ENCODE data around the gene RAB17. TPM values are rescaled to one million over a fixed set of nuclear protein-coding genes. Genes with fewer than 3 reads are reported as not detected.

Gene RAB17
- total RNA-seq, 1 experiment from 2014 or later, result 60.9 TPM

- ChIA-PET POLR2A (no interaction called here), CTCF (no interaction called here)
- H3K4me1 ChIP-seq, result no peaks in the 10 kb centered on the region
- TF ChIP-seq CTCF (IDR thresholded peaks at IDR 0.05; ENCODE audit: insufficient read depth in 1 of 2, low read depth in 1 of 2, low read length in 1 of 2, severe bottlenecking in 1 of 2, unreplicated experiment in 1 of 2), result no peak
- no peaks in the 10 kb centered on the region for H3K27me3 ChIP-seq (replicated peaks; ENCODE audit: control insufficient read depth, insufficient read depth, low read length)
- no peak overlapping the region for H3K27ac Mint-ChIP-seq (ENCODE audit: unreplicated experiment)
- no TSS peak for BruUV-seq (replicated peaks)
- H3K36me3 Mint-ChIP-seq (ENCODE audit: insufficient read depth, unreplicated experiment), result peaks cover 5% of the 10 kb centered on the region
- H3K9me3 ChIP-seq, result 0 out of 2 replicates have a peak, but pooled peaks cover 3% of the 10 kb centered on the region
- DNase-seq, result no peak
- peaks cover 9% of the 10 kb centered on the region for H3K9me3 Mint-ChIP-seq (ENCODE audit: unreplicated experiment)
- no peaks in the 10 kb centered on the region for H3K27me3 Mint-ChIP-seq (ENCODE audit: insufficient read depth, unreplicated experiment)
- intact Hi-C loops (cut with micrococcal nuclease; ENCODE audit: unreplicated experiment), result no loop called here
- H3K4me1 Mint-ChIP-seq (ENCODE audit: low read depth, unreplicated experiment), result no peaks in the 10 kb centered on the region
- no peak overlapping the region for H3K4me3 Mint-ChIP-seq (ENCODE audit: unreplicated experiment)
- no peak overlapping the region for H3K4me3 ChIP-seq (ENCODE audit: low read depth, low read length)
- H3K36me3 ChIP-seq (ENCODE audit: control insufficient read depth, insufficient read depth, low read length), result no peaks in the 10 kb centered on the region
Measured at GRCh38 chr2:237639052-237639835, 48.7 kb upstream of the RAB17 start.

- ChIA-PET POLR2A (no interaction called here), CTCF (no interaction called here)
- peaks cover 5% of the 10 kb centered on the region for H3K36me3 Mint-ChIP-seq (ENCODE audit: insufficient read depth, unreplicated experiment)
- no peak overlapping the region for H3K4me3 Mint-ChIP-seq (ENCODE audit: unreplicated experiment)
- no peak for TF ChIP-seq CTCF (IDR thresholded peaks at IDR 0.05; ENCODE audit: insufficient read depth in 1 of 2, low read depth in 1 of 2, low read length in 1 of 2, severe bottlenecking in 1 of 2, unreplicated experiment in 1 of 2)
- no TSS peak for BruUV-seq (replicated peaks)
- Histone ChIP-seq H3K4me3 (ENCODE audit: low read depth, low read length) (no peak overlapping the region), H3K36me3 (ENCODE audit: control insufficient read depth, insufficient read depth, low read length) (no peaks in the 10 kb centered on the region), H3K4me1 (no peaks in the 10 kb centered on the region), H3K9me3 (0 out of 2 replicates have a peak, but pooled peaks cover 3% of the 10 kb centered on the region), H3K27me3 (replicated peaks; ENCODE audit: control insufficient read depth, insufficient read depth, low read length) (no peaks in the 10 kb centered on the region)
- no peak for DNase-seq
- H3K27me3 Mint-ChIP-seq (ENCODE audit: insufficient read depth, unreplicated experiment), result no peaks in the 10 kb centered on the region
- H3K9me3 Mint-ChIP-seq (ENCODE audit: unreplicated experiment), result peaks cover 9% of the 10 kb centered on the region
- no peak overlapping the region for H3K27ac Mint-ChIP-seq (ENCODE audit: unreplicated experiment)
- intact Hi-C loops (cut with micrococcal nuclease; ENCODE audit: unreplicated experiment), result no loop called here
- H3K4me1 Mint-ChIP-seq (ENCODE audit: low read depth, unreplicated experiment), result no peaks in the 10 kb centered on the region
Measured at GRCh38 chr2:237638176-237638575, 47.6 kb upstream of the RAB17 start.

GRCh38 chr2:237637429-237638135 is 47.0 kb upstream of the RAB17 start:
- CTCF ChIA-PET, result no interaction called here
- peaks cover 5% of the 10 kb centered on the region for H3K36me3 Mint-ChIP-seq (ENCODE audit: insufficient read depth, unreplicated experiment)
- POLR2A ChIA-PET, result no interaction called here

More at GRCh38 chr2:237637429-237638135, 47.0 kb upstream of the RAB17 start:
- no peak for TF ChIP-seq CTCF (IDR thresholded peaks at IDR 0.05; ENCODE audit: insufficient read depth in 1 of 2, low read depth in 1 of 2, low read length in 1 of 2, severe bottlenecking in 1 of 2, unreplicated experiment in 1 of 2)
- Histone ChIP-seq H3K9me3 (0 out of 2 replicates have a peak, but pooled peaks cover 3% of the 10 kb centered on the region), H3K4me3 (ENCODE audit: low read depth, low read length) (no peak overlapping the region), H3K27me3 (replicated peaks; ENCODE audit: control insufficient read depth, insufficient read depth, low read length) (no peaks in the 10 kb centered on the region), H3K36me3 (ENCODE audit: control insufficient read depth, insufficient read depth, low read length) (no peaks in the 10 kb centered on the region), H3K4me1 (no peaks in the 10 kb centered on the region)
- Mint-ChIP-seq H3K4me1 (ENCODE audit: low read depth, unreplicated experiment) (no peaks in the 10 kb centered on the region), H3K4me3 (ENCODE audit: unreplicated experiment) (no peak overlapping the region), H3K9me3 (ENCODE audit: unreplicated experiment) (peaks cover 9% of the 10 kb centered on the region), H3K27me3 (ENCODE audit: insufficient read depth, unreplicated experiment) (no peaks in the 10 kb centered on the region), H3K27ac (ENCODE audit: unreplicated experiment) (no peak overlapping the region)
- intact Hi-C loops (cut with micrococcal nuclease; ENCODE audit: unreplicated experiment), result no loop called here
- no TSS peak for BruUV-seq (replicated peaks)
- DNase-seq, result no peak
